Ovary (tissue), 3 donors: ENCODE results near the gene KAT5.
"Not testable (repeated sequence)": the region's sequence is repeated elsewhere in the genome, so short reads cannot be mapped to it uniquely, and the experiment has no call there.

Experiments
- EP300 ChIP-seq: sonication (generic); formaldehyde crosslinking; IDR thresholded peaks from one replicate; pipeline ENCODE4 v1.6.1; 2017; ENCODE audit warnings: antibody characterized with exemption
- POLR2A ChIP-seq: fragments of 450-650 bp; IDR thresholded peaks from one replicate; pipeline ENCODE4 v1.6.1; 2017; ENCODE audit warnings: antibody characterized with exemption, mild to moderate bottlenecking, moderate library complexity
- TF ChIP-seq, protein P1 (sequence below), 3 donors: fragments of 450-650 bp in 2 of 3; fragments of 200-600 bp in 1 of 3; IDR thresholded peaks; one replicate each; pipeline versions ENCODE4 v1.5.1 to v1.8.0; 2016 to 2022; ENCODE audit warnings: antibody characterized with exemption in 3 of 3, mild to moderate bottlenecking in 1 of 3
- donor health status: DM: no; HTN: no; CAD: no.

DNA sequence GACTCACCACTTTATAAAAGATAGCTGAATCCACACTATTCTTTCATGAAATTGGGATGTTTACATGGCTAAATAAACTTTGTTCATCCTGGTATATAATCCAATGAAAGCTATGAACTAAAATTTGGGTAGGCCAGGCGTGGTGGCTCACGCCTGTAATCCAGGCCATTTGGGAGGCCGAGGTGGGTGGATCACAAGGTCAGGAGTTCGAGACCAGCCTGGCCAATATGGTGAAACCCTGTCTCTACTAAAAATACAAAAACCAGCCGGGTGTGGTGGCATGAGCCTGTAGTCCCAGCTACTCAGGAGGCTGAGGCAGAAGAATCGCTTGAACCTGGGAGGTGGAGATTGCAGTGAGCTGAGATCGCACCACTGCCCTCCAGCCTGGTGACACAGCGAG lies 20.2 kb upstream of the KAT5 start:
- TF ChIP-seq, protein P1, sequence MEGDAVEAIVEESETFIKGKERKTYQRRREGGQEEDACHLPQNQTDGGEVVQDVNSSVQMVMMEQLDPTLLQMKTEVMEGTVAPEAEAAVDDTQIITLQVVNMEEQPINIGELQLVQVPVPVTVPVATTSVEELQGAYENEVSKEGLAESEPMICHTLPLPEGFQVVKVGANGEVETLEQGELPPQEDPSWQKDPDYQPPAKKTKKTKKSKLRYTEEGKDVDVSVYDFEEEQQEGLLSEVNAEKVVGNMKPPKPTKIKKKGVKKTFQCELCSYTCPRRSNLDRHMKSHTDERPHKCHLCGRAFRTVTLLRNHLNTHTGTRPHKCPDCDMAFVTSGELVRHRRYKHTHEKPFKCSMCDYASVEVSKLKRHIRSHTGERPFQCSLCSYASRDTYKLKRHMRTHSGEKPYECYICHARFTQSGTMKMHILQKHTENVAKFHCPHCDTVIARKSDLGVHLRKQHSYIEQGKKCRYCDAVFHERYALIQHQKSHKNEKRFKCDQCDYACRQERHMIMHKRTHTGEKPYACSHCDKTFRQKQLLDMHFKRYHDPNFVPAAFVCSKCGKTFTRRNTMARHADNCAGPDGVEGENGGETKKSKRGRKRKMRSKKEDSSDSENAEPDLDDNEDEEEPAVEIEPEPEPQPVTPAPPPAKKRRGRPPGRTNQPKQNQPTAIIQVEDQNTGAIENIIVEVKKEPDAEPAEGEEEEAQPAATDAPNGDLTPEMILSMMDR (IDR thresholded peaks at IDR 0.05), result not testable (repeated sequence)
- not testable (repeated sequence) for TF ChIP-seq EP300, POLR2A
